OCI-LY7 (cell line): ENCODE data around the gene NFATC1. TPM values are rescaled to one million over a fixed set of nuclear protein-coding genes. Genes with fewer than 3 reads are reported as not detected.

Source experiments
- BruUV-seq: library from RNA; stranded (reverse); fragments of 400-500 nt; replicated peaks from 2 replicates; lab custom pipeline; 2021; lab: Mats Ljungman, UMichigan
- CTCF ChIA-PET: fragments of 300-600 bp; sonication (Branson Sonifier 250); formaldehyde crosslinking; loops from one replicate; lab custom pipeline; 2022; ENCODE audit warnings: antibody characterized with exemption; ENCODE audit not compliant: unreplicated experiment; lab: Charles Lee
- POLR2A ChIA-PET: fragments of 300-600 bp; sonication (Branson Sonifier 250); formaldehyde crosslinking; loops from one replicate; lab custom pipeline; 2022; ENCODE audit warnings: antibody characterized with exemption; lab: Charles Lee
- DNase-seq: peaks from one replicate; pipeline ENCODE4 v3.0.0-alpha.2; 2015; ENCODE audit warnings: low spot score
- H2AFZ ChIP-seq: fragments of 200-600 bp; sonication (generic), shearing (Covaris generic); 2 replicates; pipeline ENCODE4 v1.6.1; 2014; ENCODE audit warnings: mild to moderate bottlenecking, antibody characterized with exemption, low read length, moderate library complexity
- H3K27ac ChIP-seq: fragments of 200-600 bp; sonication (generic); 2 replicates; pipeline ENCODE4 v1.5.1; 2014; ENCODE audit warnings: mixed run types, low read depth, mild to moderate bottlenecking, moderate library complexity, low read length, inconsistent platforms; ENCODE audit not compliant: poor library complexity, severe bottlenecking
- H3K36me3 ChIP-seq: fragments of 200-600 bp; sonication (generic); 2 replicates; pipeline ENCODE4 v1.6.1; 2014; ENCODE audit warnings: mild to moderate bottlenecking, antibody characterized with exemption, low read length, moderate library complexity, mixed read lengths; ENCODE audit not compliant: insufficient read depth
- H3K4me1 ChIP-seq: fragments of 200-600 bp; sonication (generic); 2 replicates; pipeline ENCODE4 v1.5.1; 2014; ENCODE audit warnings: mild to moderate bottlenecking, low read length; ENCODE audit not compliant: insufficient read depth, poor library complexity, severe bottlenecking
- H3K4me2 ChIP-seq: fragments of 200-600 bp; sonication (generic); 2 replicates; pipeline ENCODE4 v1.6.1; 2014; ENCODE audit warnings: mild to moderate bottlenecking, low read length
- H3K4me3 ChIP-seq: fragments of 200-600 bp; sonication (generic); 2 replicates; pipeline ENCODE4 v1.5.1; 2014; ENCODE audit warnings: mild to moderate bottlenecking, low read depth, low read length; ENCODE audit not compliant: poor library complexity, severe bottlenecking
- H3K79me2 ChIP-seq: fragments of 200-600 bp; sonication (generic); 2 replicates; pipeline ENCODE4 v1.6.1; 2016; ENCODE audit warnings: low read depth, mild to moderate bottlenecking, low read length, moderate library complexity, mixed read lengths; ENCODE audit not compliant: insufficient read depth
- H3K9me2 ChIP-seq: fragments of 200-600 bp; sonication (generic); 2 replicates; pipeline ENCODE4 v1.6.1; 2016; ENCODE audit warnings: mild to moderate bottlenecking, low read length, mixed read lengths; ENCODE audit not compliant: insufficient read depth
- H3K9me3 ChIP-seq: fragments of 200-600 bp; sonication (generic); 2 replicates; pipeline ENCODE4 v1.6.1; 2014; ENCODE audit warnings: mild to moderate bottlenecking, mixed run types, low read length, mixed read lengths
- H4K20me1 ChIP-seq: fragments of 200-600 bp; sonication (generic); 2 replicates; pipeline ENCODE4 v1.6.1; 2014; ENCODE audit warnings: mild to moderate bottlenecking, antibody characterized with exemption, low read length, moderate library complexity, mixed read lengths; ENCODE audit not compliant: insufficient read depth
- CTCF ChIP-seq: fragments of 200-600 bp; sonication (generic); conservative IDR thresholded peaks from 2 replicates; pipeline ENCODE4 v1.5.1; 2014; ENCODE audit warnings: mild to moderate bottlenecking, antibody characterized with exemption, low read length, moderate library complexity, mixed read lengths
- EZH2phosphoT487 ChIP-seq: fragments of 200-600 bp; sonication (generic); IDR thresholded peaks from 2 replicates; pipeline ENCODE4 v1.6.1; 2018; ENCODE audit warnings: low read depth, borderline replicate concordance, mild to moderate bottlenecking, mixed run types, antibody characterized with exemption, low read length, moderate library complexity, mixed read lengths
- intact Hi-C: fragments of 100-400 bp; cut with micrococcal nuclease; formaldehyde crosslinking; loops from one replicate; pipeline ENCODE4 v1.10.0; 2022; ENCODE audit not compliant: unreplicated experiment
- total RNA-seq, 2 experiments: library from RNA; depleted of rRNA in 1 of 2; stranded (reverse); fragments of >200 nt in 1 of 2; shearing (Covaris generic) in 1 of 2; gene quantifications; 2 replicates each; pipeline ENCODE4 v1.2.3, GENCODE V29; 2014 to 2022

The NFATC1 gene
- total RNA-seq, 2 experiments from 2014 or later, result 23.6 to 50.4 TPM

DNA sequence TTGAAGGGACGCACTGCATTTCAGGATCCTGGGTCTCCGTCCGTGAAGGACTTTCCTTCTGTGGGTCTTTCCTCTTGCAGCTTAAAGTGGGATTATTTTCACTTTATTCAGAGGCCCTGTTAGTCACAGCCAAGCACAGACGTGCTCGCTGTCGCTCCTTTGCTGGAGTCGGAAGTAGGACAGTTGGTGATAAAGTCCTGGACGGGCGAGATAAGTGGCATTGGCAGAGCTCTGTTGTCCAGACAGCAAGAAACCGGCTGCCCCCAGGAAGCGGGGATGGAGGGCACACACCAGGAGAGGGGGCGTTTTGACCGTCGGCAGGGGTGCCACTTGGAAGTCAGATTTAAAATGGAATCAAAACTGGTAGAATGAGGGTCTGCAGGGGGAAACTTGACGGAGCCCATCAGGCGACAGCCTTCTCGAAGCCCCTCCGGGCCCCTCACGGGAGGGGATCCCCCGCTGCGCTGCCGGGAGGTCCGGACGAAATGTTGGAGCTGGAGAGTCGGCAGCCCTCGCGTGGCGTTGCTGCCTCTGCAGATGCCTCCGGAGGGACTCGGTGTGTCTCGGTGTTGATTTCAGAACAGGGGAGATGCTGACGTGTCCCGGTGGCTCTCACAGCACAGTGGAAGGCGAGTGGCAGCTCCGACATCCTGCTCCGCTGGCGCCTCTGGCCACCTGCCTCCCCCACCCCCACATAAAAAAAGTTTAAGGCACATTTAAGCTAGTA, 124.2 kb downstream of the NFATC1 start:
- H3K4me1 ChIP-seq, result peaks cover 89% of the 10 kb centered on the region
- no peaks in the 10 kb centered on the region for H4K20me1 ChIP-seq
- H3K9me2 ChIP-seq, result no peaks in the 10 kb centered on the region
- H3K36me3 ChIP-seq, result peaks cover 4% of the 10 kb centered on the region; the same call in 1 of the 2 replicates
- intact Hi-C loops, result loop anchor here (5.0 kb wide), 1 partner anchor 328 kb away; no protein-coding TSS in a partner anchor
- TF ChIP-seq CTCF (no peak), EZH2phosphoT487 (no peak)
- POLR2A ChIA-PET, result interaction anchor here (0.5 to 1.3 kb wide), 3 partner anchors 54 to 432 kb away, joined by 3 to 4 read pairs (median 3); no protein-coding TSS in a partner anchor
- peak; percentile 51 for DNase-seq
- H3K27ac ChIP-seq, result peak overlapping the region; percentile 100
- H3K4me3 ChIP-seq, result peak overlapping the region; percentile 12
- BruUV-seq, result no TSS peak
- CTCF ChIA-PET, result interaction anchor here (0.6 kb wide), 1 partner anchor 123 kb away, joined by 15 read pairs; no protein-coding TSS in a partner anchor
- peak overlapping the region; percentile 56 for H3K4me2 ChIP-seq
- H2AFZ ChIP-seq, result peak overlapping the region; percentile 19; the same call in 1 of the 2 replicates
- H3K9me3 ChIP-seq, result no peaks in the 10 kb centered on the region
- H3K79me2 ChIP-seq, result no peaks in the 10 kb centered on the region

- TF ChIP-seq CTCF (no peak), EZH2phosphoT487 (no peak)
- Histone ChIP-seq H3K27ac (peak overlapping the region; percentile 100), H3K36me3 (peaks cover 4% of the 10 kb centered on the region; the same call in 1 of the 2 replicates), H3K9me3 (no peaks in the 10 kb centered on the region), H3K9me2 (no peaks in the 10 kb centered on the region), H3K79me2 (no peaks in the 10 kb centered on the region), H3K4me2 (peak overlapping the region; percentile 56; the same call in 1 of the 2 replicates), H4K20me1 (no peaks in the 10 kb centered on the region), H3K4me3 (no peak overlapping the region), H3K4me1 (peaks cover 86% of the 10 kb centered on the region), H2AFZ (no peak overlapping the region)
- intact Hi-C loops, result loop anchor here (5.0 kb wide), 1 partner anchor 328 kb away; no protein-coding TSS in a partner anchor
- BruUV-seq, result no TSS peak
- ChIA-PET POLR2A (interaction anchor here (0.5 to 1.3 kb wide), 3 partner anchors 55 to 431 kb away, joined by 3 to 4 read pairs (median 3); no protein-coding TSS in a partner anchor), CTCF (interaction anchor here (0.6 kb wide), 1 partner anchor 123 kb away, joined by 15 read pairs; no protein-coding TSS in a partner anchor)
- DNase-seq, result peak; percentile 11
Measured at GRCh38 chr18:79520478-79521390, 125.0 kb downstream of the NFATC1 start.
